Aorta (tissue), 5 donors: ENCODE data around the gene SMIM3. TPM values are rescaled to one million over a fixed set of nuclear protein-coding genes. Genes with fewer than 3 reads are reported as not detected.

Experiments
- ATAC-seq: fragments of 200-7000 bp; cut with Tn5 transposase; one replicate; pipeline ENCODE4 v1.9.1; 2022; ENCODE audit warnings: moderate library complexity; ENCODE audit not compliant: low FRiP score
- DNase-seq, 2 donors: peaks; one replicate each; pipeline ENCODE4 v3.0.0-alpha.2; 2020
- H3K27ac ChIP-seq, 2 donors: one replicate each; pipeline ENCODE4 v1.5.1; 2013; ENCODE audit warnings: low read length in 2 of 2, mild to moderate bottlenecking in 2 of 2, moderate library complexity in 2 of 2, control low read depth in 1 of 2, inconsistent platforms in 1 of 2, low read depth in 1 of 2
- H3K27me3 ChIP-seq, 2 donors: one replicate each; pipeline ENCODE4 v1.6.1; 2013; ENCODE audit warnings: control low read depth in 1 of 2, low read length in 1 of 2, mild to moderate bottlenecking in 1 of 2, moderate library complexity in 1 of 2; ENCODE audit not compliant: insufficient read depth in 2 of 2, control insufficient read depth in 1 of 2
- H3K36me3 ChIP-seq, 2 donors: one replicate each; pipeline ENCODE4 v1.6.1; 2013; ENCODE audit warnings: control low read depth in 1 of 2, low read length in 1 of 2, mild to moderate bottlenecking in 1 of 2; ENCODE audit not compliant: insufficient read depth in 2 of 2, control insufficient read depth in 1 of 2
- H3K4me1 ChIP-seq, 2 donors: one replicate each; pipeline ENCODE4 v1.6.1; 2013; ENCODE audit warnings: low read length in 2 of 2, control low read depth in 1 of 2, mild to moderate bottlenecking in 1 of 2, moderate library complexity in 1 of 2; ENCODE audit not compliant: insufficient read depth in 2 of 2, control insufficient read depth in 1 of 2
- H3K4me3 ChIP-seq, 2 donors: one replicate each; pipeline ENCODE4 v1.5.1; 2013; ENCODE audit warnings: low read length in 2 of 2, control low read depth in 1 of 2, mild to moderate bottlenecking in 1 of 2
- H3K9me3 ChIP-seq: one replicate; pipeline ENCODE4 v1.6.1; 2013; ENCODE audit warnings: mild to moderate bottlenecking, low read length; ENCODE audit not compliant: control insufficient read depth
- WGBS, 2 donors: extraction: QIAGEN DNeasy Blood & Tissue Kit; methylation state at CpG; one replicate each; pipeline ENCODE4 v1.1.7; 2013; 5-methylcytosine and 5-hydroxymethylcytosine counted together
- intact Hi-C, 2 donors: fragments of 100-400 bp; cut with DNase I; formaldehyde crosslinking; loops; one replicate each; pipeline versions ENCODE4 v1.14.2 to v1.15.0; 2022
- polyA plus RNA-seq, 2 donors: library from polyadenylated mRNA; stranded (reverse); fragments of 200-250 nt; gene quantifications; one replicate each; pipeline ENCODE4 v1.2.3, GENCODE V29; 2013
- total RNA-seq, 2 donors: library from RNA; stranded (reverse); fragmentation: NEBNext Ultra II Directional; extraction: Animal tissue kit (Norgen Biotek cat#: 25700); gene quantifications; one replicate each; pipeline ENCODE4 v1.2.1, GENCODE V29; 2021
- donor health status: healthy with polysubstance abuse.
- donor health status: Bipolar disorder and iron deficiency.
- donor health status: DM: no; HTN: no; CAD: no.
- donor health status: DM: no; HTN: no; CAD: no.
- donor health status: DM: yes; HTN: yes; CAD: no.

SMIM3 gene
- total and polyA plus RNA-seq, 4 donors = 33.7 to 47.6 (median 41.8) TPM

GRCh38 chr5:150762211-150762610 lies 16.3 kb upstream of the SMIM3 start:
- no peak for ATAC-seq
- Histone ChIP-seq H3K27ac (no peak overlapping the region), H3K27me3 (no peaks in the 10 kb centered on the region), H3K4me1 (peaks cover 0 to 2% of the 10 kb centered on the region in 2 donors), H3K4me3 (no peak overlapping the region), H3K9me3 (peaks cover 2% of the 10 kb centered on the region), H3K36me3 (no peaks in the 10 kb centered on the region)
- intact Hi-C loops = no loop called here
- DNase-seq = no peak
- 90 to 91% methylated on average over 5 of the region's 5 CpGs for WGBS, 2 donors

- 50 to 53% methylated on average over 7 of the region's 7 CpGs for WGBS, 2 donors
- ATAC-seq (peak; percentile 26), DNase-seq (peak in 1 of 2 donors; percentile 65)
- Histone ChIP-seq H3K27ac (no peak overlapping the region), H3K4me3 (no peak overlapping the region), H3K36me3 (no peaks in the 10 kb centered on the region), H3K27me3 (no peaks in the 10 kb centered on the region), H3K9me3 (peaks cover 2% of the 10 kb centered on the region), H3K4me1 (no peaks in the 10 kb centered on the region)
- intact Hi-C loops = no loop called here
Measured at GRCh38 chr5:150763023-150763769, 15.4 kb upstream of the SMIM3 start.

DNA sequence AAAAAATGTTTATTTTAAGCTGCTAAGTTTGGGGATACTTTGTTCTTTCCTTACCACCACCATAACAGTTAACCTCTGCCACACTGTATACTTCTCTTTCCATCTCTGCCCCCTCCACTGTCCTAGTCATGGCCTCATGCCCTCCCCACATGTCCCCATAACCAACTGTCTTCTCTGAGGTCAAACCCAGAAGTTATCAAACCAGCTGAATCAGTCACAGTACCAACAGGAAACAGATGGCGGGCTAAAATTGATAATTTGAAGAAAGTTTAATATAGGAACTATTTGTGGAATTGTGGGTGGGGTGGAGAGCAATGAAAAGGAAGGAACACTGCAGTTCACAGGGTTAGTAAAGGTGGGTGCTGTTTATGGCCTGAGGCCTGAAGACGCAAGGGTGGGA lies 14.0 kb upstream of the SMIM3 start:
- H3K27me3 ChIP-seq = no peaks in the 10 kb centered on the region
- 89 to 93% methylated on average over 2 of the region's 2 CpGs for WGBS, 2 donors
- no peak overlapping the region for H3K4me3 ChIP-seq
- intact Hi-C loops = no loop called here
- H3K9me3 ChIP-seq = peaks cover 2% of the 10 kb centered on the region
- H3K27ac ChIP-seq = no peak overlapping the region
- H3K4me1 ChIP-seq = no peaks in the 10 kb centered on the region
- ATAC-seq (no peak), DNase-seq (no peak)
- H3K36me3 ChIP-seq = no peaks in the 10 kb centered on the region

- no peak overlapping the region for H3K4me3 ChIP-seq
- H3K27me3 ChIP-seq = no peaks in the 10 kb centered on the region
- peaks cover 2% of the 10 kb centered on the region for H3K9me3 ChIP-seq
- no peak overlapping the region for H3K27ac ChIP-seq
- H3K4me1 ChIP-seq = no peaks in the 10 kb centered on the region
- 90 to 91% methylated on average over 2 of the region's 2 CpGs for WGBS, 2 donors
- intact Hi-C loops = no loop called here
- no peak for ATAC-seq
- H3K36me3 ChIP-seq = no peaks in the 10 kb centered on the region
- DNase-seq = no peak
Measured at GRCh38 chr5:150765011-150765798, 13.4 kb upstream of the SMIM3 start.

DNA sequence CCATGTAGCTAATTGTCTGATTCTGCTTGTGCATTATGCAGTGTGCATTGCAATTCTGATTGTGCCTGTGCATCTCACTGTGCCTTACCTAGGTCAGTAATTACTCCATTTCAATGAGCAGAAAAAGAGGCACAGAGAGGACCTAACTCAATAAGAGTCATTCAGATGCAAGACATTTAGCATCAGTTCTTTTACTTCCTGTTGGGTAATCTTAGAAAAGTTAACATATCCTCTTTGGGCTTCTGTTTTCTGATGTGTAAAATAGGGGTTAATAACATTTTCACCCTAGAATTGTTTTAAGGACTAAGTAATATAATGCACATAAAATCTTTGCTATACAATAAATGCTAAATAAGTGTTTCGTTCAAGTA lies 12.8 kb upstream of the SMIM3 start:
- Histone ChIP-seq H3K9me3 (peaks cover 2% of the 10 kb centered on the region), H3K4me3 (no peak overlapping the region), H3K4me1 (no peaks in the 10 kb centered on the region), H3K36me3 (no peaks in the 10 kb centered on the region), H3K27me3 (no peaks in the 10 kb centered on the region), H3K27ac (no peak overlapping the region)
- intact Hi-C loops = no loop called here
- WGBS, 2 donors = 90 to 94% methylated on average over 1 of the region's 1 CpG
- DNase-seq (no peak), ATAC-seq (no peak)

DNA sequence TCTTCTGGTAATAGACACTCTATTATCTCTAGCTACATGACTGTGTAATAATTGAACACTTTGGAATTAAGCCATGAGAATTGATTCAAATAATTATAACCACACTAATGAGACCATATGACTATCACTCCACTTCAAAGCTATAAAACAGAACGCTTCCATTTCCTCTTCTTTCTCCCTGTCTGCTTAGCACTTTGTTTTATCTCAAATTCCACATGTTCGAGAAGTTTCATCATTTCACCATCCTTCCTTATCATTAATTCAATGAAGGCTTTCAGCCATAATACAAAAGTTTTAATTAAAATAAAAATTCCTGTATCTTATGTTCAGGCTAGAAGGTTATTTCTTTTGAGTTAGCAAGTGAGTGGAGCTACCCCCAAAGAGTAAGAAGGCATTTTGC lies 12.3 kb upstream of the SMIM3 start:
- 75 to 79% methylated on average over 2 of the region's 2 CpGs for WGBS, 2 donors
- DNase-seq (no peak), ATAC-seq (no peak)
- Histone ChIP-seq H3K4me1 (no peaks in the 10 kb centered on the region), H3K9me3 (peaks cover 2% of the 10 kb centered on the region), H3K27me3 (no peaks in the 10 kb centered on the region), H3K36me3 (no peaks in the 10 kb centered on the region), H3K27ac (no peak overlapping the region), H3K4me3 (no peak overlapping the region)
- intact Hi-C loops = no loop called here

DNA sequence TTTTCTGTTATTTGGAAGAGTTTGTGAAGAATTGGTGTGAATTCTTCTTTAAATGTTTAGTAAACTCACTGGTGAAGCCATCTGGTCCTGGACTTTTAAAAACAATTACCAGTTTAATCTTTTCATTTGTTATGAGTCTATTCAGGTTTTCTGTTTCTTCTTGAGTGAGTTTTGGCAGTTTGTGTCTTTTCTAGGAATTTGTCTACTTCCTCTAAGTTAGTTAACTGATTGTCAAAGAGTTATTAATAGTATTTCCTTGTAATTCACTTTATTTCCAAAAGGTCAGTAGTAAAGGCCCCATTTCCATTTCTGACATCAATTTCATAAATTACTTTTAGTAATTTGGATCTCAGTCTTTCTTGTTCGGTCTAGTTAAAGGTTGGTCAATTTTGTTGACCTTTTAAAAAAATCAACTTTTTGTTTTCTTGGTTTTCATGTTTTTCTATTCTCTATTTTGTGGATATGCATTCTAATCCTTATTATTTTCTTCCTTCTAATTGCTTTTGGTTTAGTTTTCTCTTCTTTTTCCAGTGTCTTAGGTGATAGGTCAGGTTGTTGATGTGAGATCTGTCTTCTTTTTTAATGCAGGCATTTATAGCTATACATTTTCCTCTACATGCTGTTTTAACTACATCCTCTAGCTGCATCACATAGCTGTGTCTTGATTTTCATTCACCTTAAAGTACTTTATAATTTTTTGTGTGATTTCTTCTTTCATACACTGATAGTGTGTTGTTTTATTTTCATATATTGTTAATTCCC lies 7.3 kb upstream of the SMIM3 start:
- Histone ChIP-seq H3K4me3 (no peak overlapping the region), H3K9me3 (no peaks in the 10 kb centered on the region), H3K4me1 (no peaks in the 10 kb centered on the region), H3K27ac (no peak overlapping the region), H3K36me3 (no peaks in the 10 kb centered on the region), H3K27me3 (no peaks in the 10 kb centered on the region)
- WGBS, 2 donors = 85 to 91% methylated on average over 1 of the region's 1 CpG
- intact Hi-C loops = no loop called here
- DNase-seq = no peak
- no peak for ATAC-seq

- no peak for ATAC-seq
Measured at GRCh38 chr5:150774145-150774544, 4.4 kb upstream of the SMIM3 start.

More at GRCh38 chr5:150774145-150774544, 4.4 kb upstream of the SMIM3 start:
- no peak for DNase-seq
- H3K36me3 ChIP-seq = no peaks in the 10 kb centered on the region
- H3K27me3 ChIP-seq = no peaks in the 10 kb centered on the region
- no peaks in the 10 kb centered on the region for H3K9me3 ChIP-seq
- WGBS, 2 donors = 45 to 57% methylated on average over 1 of the region's 1 CpG
- no peak overlapping the region for H3K27ac ChIP-seq
- H3K4me1 ChIP-seq = no peaks in the 10 kb centered on the region
- intact Hi-C loops = no loop called here
- no peak overlapping the region for H3K4me3 ChIP-seq
